Fibroblast of villous mesenchyme (primary cell): ENCODE results near the gene ABI3BP. TPM values are rescaled to one million over a fixed set of nuclear protein-coding genes. Genes with fewer than 3 reads are reported as not detected.

Experiments used
- DNase-seq: peaks from one replicate; pipeline ENCODE4 v3.0.0-alpha.2; 2010; ENCODE audit warnings: low read depth
- H3K4me3 ChIP-seq: 2 replicates; pipeline ENCODE4 v1.5.1; 2011; ENCODE audit warnings: low read depth, mild to moderate bottlenecking, low read length
- CTCF ChIP-seq: IDR thresholded peaks from 2 replicates; pipeline ENCODE4 v1.5.1; 2012; ENCODE audit warnings: low read depth, mild to moderate bottlenecking, low read length; ENCODE audit not compliant: insufficient read depth
- total RNA-seq: library from RNA; depleted of rRNA; stranded (reverse); fragments of >200 nt; gene quantifications from 2 replicates; pipeline ENCODE4 v1.2.3, GENCODE V29; 2012

ABI3BP gene
- total RNA-seq, 1 donor, result 7.8 TPM

GRCh38 chr3:100803711-100804110 is 189.5 kb downstream of the ABI3BP start:
- no peak for TF ChIP-seq CTCF
- no peak for DNase-seq
- no peak overlapping the region for H3K4me3 ChIP-seq

GRCh38 chr3:100802126-100802525 is 191.1 kb downstream of the ABI3BP start:
- peak; percentile 41 for DNase-seq
- no peak for TF ChIP-seq CTCF
- no peak overlapping the region for H3K4me3 ChIP-seq

- no peak for TF ChIP-seq CTCF
- no peak overlapping the region for H3K4me3 ChIP-seq
- no peak for DNase-seq
Observed at GRCh38 chr3:100798012-100798411, 195.2 kb downstream of the ABI3BP start.

GRCh38 chr3:100796556-100796955 is 196.7 kb downstream of the ABI3BP start:
- peak; percentile 32 for TF ChIP-seq CTCF
- H3K4me3 ChIP-seq, result no peak overlapping the region
- peak; percentile 29 for DNase-seq

GRCh38 chr3:100789579-100789978 is 203.6 kb downstream of the ABI3BP start:
- TF ChIP-seq CTCF, result no peak
- DNase-seq, result no peak
- no peak overlapping the region for H3K4me3 ChIP-seq

- no peak for TF ChIP-seq CTCF
- DNase-seq, result no peak
Observed at GRCh38 chr3:100783619-100784018, 209.6 kb downstream of the ABI3BP start.

GRCh38 chr3:100782906-100783305 is 210.3 kb downstream of the ABI3BP start:
- H3K4me3 ChIP-seq, result no peak overlapping the region
- no peak for DNase-seq
- TF ChIP-seq CTCF, result no peak

More at GRCh38 chr3:100783619-100784018, 209.6 kb downstream of the ABI3BP start:
- H3K4me3 ChIP-seq, result no peak overlapping the region
